Mesendoderm (in vitro differentiated cells): ENCODE data around the gene WSB2.
"Not testable (repeated sequence)": the region's sequence is repeated elsewhere in the genome, so short reads cannot be mapped to it uniquely, and the experiment has no call there.

Source experiments
- DNase-seq: peaks from one replicate; pipeline ENCODE4 v3.0.0; 2013
- H2AK5ac ChIP-seq: 2 replicates; pipeline ENCODE4 v1.6.1; 2013; ENCODE audit warnings: low read length, inconsistent platforms
- H2BK120ac ChIP-seq: 2 replicates; pipeline ENCODE4 v1.6.1; 2013; ENCODE audit warnings: low read depth, mild to moderate bottlenecking, low read length, moderate library complexity, mixed read lengths
- H2BK15ac ChIP-seq: replicated peaks from 2 replicates; pipeline ENCODE4 v1.6.1; 2013; ENCODE audit warnings: low read depth, mild to moderate bottlenecking, moderate library complexity
- H2BK5ac ChIP-seq: 2 replicates; pipeline ENCODE4 v1.6.1; 2013; ENCODE audit warnings: low read length, inconsistent platforms
- H3K18ac ChIP-seq: 2 replicates; pipeline ENCODE4 v1.6.1; 2013; ENCODE audit warnings: mild to moderate bottlenecking, low read length, mixed read lengths
- H3K23ac ChIP-seq: one replicate; pipeline ENCODE4 v1.6.1; 2013; ENCODE audit warnings: low read length
- H3K27ac ChIP-seq: 2 replicates; pipeline ENCODE4 v1.5.1; 2013; ENCODE audit warnings: low read depth, mild to moderate bottlenecking, inconsistent platforms, low read length, moderate library complexity
- H3K27me3 ChIP-seq: 2 replicates; pipeline ENCODE4 v1.6.1; 2013; ENCODE audit warnings: low read length, control low read depth, mild to moderate bottlenecking, inconsistent platforms; ENCODE audit not compliant: insufficient read depth, poor library complexity
- H3K36me3 ChIP-seq: 2 replicates; pipeline ENCODE4 v1.6.1; 2013; ENCODE audit warnings: low read length, inconsistent platforms; ENCODE audit not compliant: control insufficient read depth, insufficient read depth
- H3K4ac ChIP-seq: one replicate; pipeline ENCODE4 v1.6.1; 2013; ENCODE audit warnings: low read depth, mild to moderate bottlenecking, low read length, moderate library complexity
- H3K4me1 ChIP-seq: 2 replicates; pipeline ENCODE4 v1.6.1; 2013; ENCODE audit warnings: low read depth, low read length, inconsistent platforms; ENCODE audit not compliant: control insufficient read depth
- H3K4me2 ChIP-seq: 2 replicates; pipeline ENCODE4 v1.6.1; 2013; ENCODE audit warnings: low read length
- H3K4me3 ChIP-seq: 2 replicates; pipeline ENCODE4 v1.5.1; 2013; ENCODE audit warnings: mild to moderate bottlenecking, low read length
- H3K56ac ChIP-seq: one replicate; pipeline ENCODE4 v1.6.1; 2013; ENCODE audit warnings: low read length
- H3K79me1 ChIP-seq: 2 replicates; pipeline ENCODE4 v1.6.1; 2013; ENCODE audit warnings: low read length, inconsistent platforms
- H3K79me2 ChIP-seq: 2 replicates; pipeline ENCODE4 v1.6.1; 2013; ENCODE audit warnings: mild to moderate bottlenecking, low read length; ENCODE audit not compliant: control insufficient read depth, insufficient read depth
- H3K9ac ChIP-seq: 2 replicates; pipeline ENCODE4 v1.6.1; 2013; ENCODE audit warnings: low read length, inconsistent platforms
- H4K5ac ChIP-seq: one replicate; pipeline ENCODE4 v1.6.1; 2013; ENCODE audit warnings: low read length
- H4K8ac ChIP-seq: one replicate; pipeline ENCODE4 v1.6.1; 2013; ENCODE audit warnings: low read depth, mild to moderate bottlenecking, control low read depth, low read length, moderate library complexity
- WGBS: extraction: QIAGEN DNeasy Blood & Tissue Kit; methylation state at CpG from one replicate; pipeline ENCODE4 v1.1.7; 2013; ENCODE audit warnings: low lambda C conversion rate, missing lambda C conversion rate; ENCODE audit not compliant: insufficient coverage; ENCODE audit errors: extremely low coverage; 5-methylcytosine and 5-hydroxymethylcytosine counted together

WSB2 gene

GRCh38 chr12:118029166-118029565 lies 31.8 kb downstream of the WSB2 start:
- Histone ChIP-seq H3K79me2 (no peaks in the 10 kb centered on the region), H4K5ac (no peak overlapping the region), H3K4me3 (no peak overlapping the region), H3K4me2 (no peak overlapping the region), H2BK120ac (no peak overlapping the region), H3K18ac (no peak overlapping the region), H3K23ac (no peak overlapping the region), H3K27me3 (no peaks in the 10 kb centered on the region), H2BK15ac (no peak overlapping the region), H2BK5ac (no peak overlapping the region), H3K79me1 (no peaks in the 10 kb centered on the region), H3K4ac (no peak overlapping the region), H4K8ac (no peak overlapping the region), H3K56ac (no peak overlapping the region), H3K27ac (no peak overlapping the region), H3K9ac (no peak overlapping the region), H2AK5ac (no peak overlapping the region), H3K36me3 (peaks cover 22% of the 10 kb centered on the region), H3K4me1 (no peaks in the 10 kb centered on the region)
- DNase-seq, result no peak
- no CpG with 5 or more reads among the region's 5 CpGs for WGBS

DNA sequence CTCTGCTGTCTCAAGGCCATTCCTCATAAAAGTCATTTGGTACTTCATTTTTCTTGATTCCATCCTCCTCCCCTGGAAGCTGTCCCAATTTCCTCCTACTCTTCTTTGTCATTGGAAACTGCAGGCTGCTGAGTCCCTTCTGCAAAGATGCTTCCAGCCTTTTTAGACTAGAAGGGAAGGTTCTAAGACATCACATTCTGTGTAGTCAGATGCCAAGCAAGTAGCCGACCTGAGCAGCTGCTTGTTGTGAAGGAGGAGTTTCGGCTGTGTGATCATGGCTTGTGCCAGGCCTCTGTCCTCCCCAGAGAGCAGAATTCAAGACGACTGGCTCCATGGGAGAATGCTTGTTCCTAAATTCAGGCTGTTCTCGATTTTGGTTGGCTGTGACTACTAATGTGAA lies 35.8 kb downstream of the WSB2 start:
- Histone ChIP-seq H3K23ac (no peak overlapping the region), H3K27me3 (no peaks in the 10 kb centered on the region), H3K9ac (no peak overlapping the region), H4K8ac (no peak overlapping the region), H3K4me1 (no peaks in the 10 kb centered on the region), H3K18ac (no peak overlapping the region), H2BK15ac (no peak overlapping the region), H3K4ac (no peak overlapping the region), H2AK5ac (no peak overlapping the region), H3K79me2 (no peaks in the 10 kb centered on the region), H2BK120ac (no peak overlapping the region), H3K27ac (no peak overlapping the region), H3K56ac (no peak overlapping the region), H2BK5ac (no peak overlapping the region), H4K5ac (no peak overlapping the region), H3K4me2 (no peak overlapping the region), H3K79me1 (no peaks in the 10 kb centered on the region), H3K36me3 (peaks cover 15% of the 10 kb centered on the region), H3K4me3 (no peak overlapping the region)
- DNase-seq, result no peak
- no CpG with 5 or more reads among the region's 4 CpGs for WGBS

DNA sequence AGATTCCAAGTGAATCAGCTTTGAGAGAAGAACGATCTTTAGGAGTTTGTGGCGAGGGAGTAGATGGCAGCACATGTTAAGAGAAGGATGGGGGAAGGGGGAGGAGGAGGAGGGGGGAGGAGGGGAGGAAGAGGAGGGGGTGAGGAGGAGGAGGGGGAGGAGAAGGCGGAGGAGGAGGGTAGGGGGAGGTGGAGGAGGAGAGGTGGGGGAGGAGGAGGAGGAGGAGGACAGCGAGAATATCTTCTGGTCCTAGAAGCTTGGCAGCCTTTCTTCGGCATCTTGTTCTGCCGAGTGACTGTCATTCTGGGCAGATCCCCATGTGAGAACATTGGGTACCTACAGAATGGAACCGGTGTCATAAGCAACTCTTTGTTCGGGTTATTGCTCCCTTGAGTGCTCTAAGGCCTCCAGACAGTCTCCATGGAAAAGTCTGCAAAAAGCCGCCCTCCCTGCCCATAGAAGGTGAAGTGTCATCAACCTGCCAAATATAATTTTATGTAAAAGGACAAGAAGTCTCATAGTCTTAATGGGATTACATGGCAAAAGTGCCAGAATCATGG lies 37.6 kb downstream of the WSB2 start:
- no peak overlapping the region for H3K4me3 ChIP-seq
- no peak overlapping the region for H3K27ac ChIP-seq
- H3K79me2 ChIP-seq, result no peaks in the 10 kb centered on the region
- no peaks in the 10 kb centered on the region for H3K4me1 ChIP-seq
- DNase-seq, result no peak
- no peak overlapping the region for H2BK5ac ChIP-seq
- H3K56ac ChIP-seq, result no peak overlapping the region
- H2BK120ac ChIP-seq, result no peak overlapping the region
- no peak overlapping the region for H2BK15ac ChIP-seq
- no peak overlapping the region for H2AK5ac ChIP-seq
- no peak overlapping the region for H4K5ac ChIP-seq
- H3K27me3 ChIP-seq, result no peaks in the 10 kb centered on the region
- H3K4ac ChIP-seq, result no peak overlapping the region
- no peak overlapping the region for H3K18ac ChIP-seq
- no CpG with 5 or more reads among the region's 9 CpGs for WGBS
- H3K9ac ChIP-seq, result no peak overlapping the region
- H3K23ac ChIP-seq, result no peak overlapping the region
- no peak overlapping the region for H3K4me2 ChIP-seq
- H4K8ac ChIP-seq, result no peak overlapping the region
- peaks cover 2% of the 10 kb centered on the region for H3K79me1 ChIP-seq
- H3K36me3 ChIP-seq, result peaks cover 20% of the 10 kb centered on the region

DNA sequence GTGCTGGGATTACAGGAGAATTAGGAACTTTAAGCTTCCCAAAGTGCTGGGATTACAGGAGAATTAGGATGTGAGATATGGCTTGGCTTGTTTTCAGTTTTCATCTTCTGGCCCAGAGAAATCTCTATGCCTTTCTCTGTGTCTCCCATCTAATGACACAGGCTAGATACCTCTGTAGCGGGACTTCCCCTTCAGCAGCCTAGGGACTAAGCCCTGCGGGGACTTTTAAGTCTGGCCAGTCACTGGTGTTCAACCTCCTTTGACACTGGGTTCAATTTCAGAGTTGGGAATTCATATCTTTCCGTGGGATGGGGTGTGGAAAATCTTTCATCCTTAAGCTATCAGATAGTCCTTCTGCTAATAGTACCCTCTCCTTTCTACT lies 38.3 kb downstream of the WSB2 start:
- H3K18ac ChIP-seq, result no peak overlapping the region
- no peak overlapping the region for H3K4ac ChIP-seq
- peaks cover 18% of the 10 kb centered on the region for H3K36me3 ChIP-seq
- no peaks in the 10 kb centered on the region for H3K27me3 ChIP-seq
- no peak overlapping the region for H2BK5ac ChIP-seq
- H4K5ac ChIP-seq, result no peak overlapping the region
- no CpG with 5 or more reads among the region's 3 CpGs for WGBS
- H3K4me1 ChIP-seq, result no peaks in the 10 kb centered on the region
- no peak overlapping the region for H2BK120ac ChIP-seq
- H3K9ac ChIP-seq, result no peak overlapping the region
- peaks cover 4% of the 10 kb centered on the region for H3K79me1 ChIP-seq
- H3K4me2 ChIP-seq, result no peak overlapping the region
- H2BK15ac ChIP-seq, result no peak overlapping the region
- no peak overlapping the region for H3K4me3 ChIP-seq
- H2AK5ac ChIP-seq, result no peak overlapping the region
- DNase-seq, result no peak
- no peak overlapping the region for H3K27ac ChIP-seq
- peaks cover 2% of the 10 kb centered on the region for H3K79me2 ChIP-seq
- no peak overlapping the region for H3K23ac ChIP-seq
- H4K8ac ChIP-seq, result no peak overlapping the region
- no peak overlapping the region for H3K56ac ChIP-seq

DNA sequence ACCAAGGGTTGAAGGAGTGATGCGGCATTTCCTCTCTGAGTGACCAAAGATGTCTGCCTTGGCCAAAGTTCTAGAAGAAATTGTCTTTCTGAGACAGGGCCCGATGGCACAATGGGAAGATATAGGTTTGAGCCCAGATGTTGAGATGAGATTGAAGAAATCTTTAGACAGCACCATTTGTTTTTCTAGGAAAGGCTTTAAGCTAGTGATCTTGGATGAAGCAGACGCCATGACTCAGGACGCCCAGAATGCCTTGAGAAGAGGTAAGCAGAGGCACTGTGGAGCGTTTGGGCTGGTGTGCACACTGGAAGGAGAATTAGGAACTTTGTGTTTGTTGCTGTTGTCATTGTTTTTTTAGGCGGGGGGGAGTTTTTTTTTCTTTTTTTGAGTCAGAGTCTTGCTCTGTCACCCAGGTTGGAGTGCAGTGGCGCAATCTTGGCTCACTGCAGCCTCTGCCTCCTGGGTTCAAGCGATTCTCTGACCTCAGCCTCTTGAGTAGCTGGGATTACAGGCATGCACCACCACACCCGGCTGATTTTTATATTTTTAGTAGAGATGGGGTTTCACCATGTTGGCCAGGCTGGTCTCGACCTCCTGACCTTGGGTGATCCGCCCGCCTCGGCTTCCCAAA lies 38.8 kb downstream of the WSB2 start:
- not testable (repeated sequence) for H2AK5ac ChIP-seq, H2BK120ac ChIP-seq, DNase-seq, H3K79me2 ChIP-seq, H4K8ac ChIP-seq, H3K79me1 ChIP-seq, H3K9ac ChIP-seq, H3K27me3 ChIP-seq, H3K4me3 ChIP-seq, H3K4ac ChIP-seq, H2BK15ac ChIP-seq, H3K4me1 ChIP-seq, H2BK5ac ChIP-seq, H3K27ac ChIP-seq, H3K18ac ChIP-seq, H4K5ac ChIP-seq, H3K56ac ChIP-seq, H3K23ac ChIP-seq, H3K4me2 ChIP-seq
- WGBS, result no CpG with 5 or more reads among the region's 13 CpGs
- peaks cover 18% of the 10 kb centered on the region for H3K36me3 ChIP-seq

GRCh38 chr12:118020036-118020435 lies 40.9 kb downstream of the WSB2 start:
- H3K18ac ChIP-seq, result no peak overlapping the region
- H2AK5ac ChIP-seq, result no peak overlapping the region
- H4K5ac ChIP-seq, result no peak overlapping the region
- H2BK15ac ChIP-seq, result no peak overlapping the region
- H3K4me1 ChIP-seq, result peaks cover 5% of the 10 kb centered on the region
- no peak overlapping the region for H2BK5ac ChIP-seq
- H3K23ac ChIP-seq, result no peak overlapping the region
- H3K9ac ChIP-seq, result no peak overlapping the region
- no peak overlapping the region for H3K27ac ChIP-seq
- no peak overlapping the region for H3K4ac ChIP-seq
- peaks cover 11% of the 10 kb centered on the region for H3K36me3 ChIP-seq
- WGBS, result no CpG with 5 or more reads among the region's 1 CpG
- H3K27me3 ChIP-seq, result no peaks in the 10 kb centered on the region
- H3K56ac ChIP-seq, result no peak overlapping the region
- H3K79me2 ChIP-seq, result peaks cover 10% of the 10 kb centered on the region
- H3K4me2 ChIP-seq, result no peak overlapping the region
- peaks cover 12% of the 10 kb centered on the region for H3K79me1 ChIP-seq
- no peak overlapping the region for H2BK120ac ChIP-seq
- H3K4me3 ChIP-seq, result no peak overlapping the region
- no peak overlapping the region for H4K8ac ChIP-seq
- no peak for DNase-seq
